Measurements from ENCODE around the gene GCDH.

GCDH gene

DNA sequence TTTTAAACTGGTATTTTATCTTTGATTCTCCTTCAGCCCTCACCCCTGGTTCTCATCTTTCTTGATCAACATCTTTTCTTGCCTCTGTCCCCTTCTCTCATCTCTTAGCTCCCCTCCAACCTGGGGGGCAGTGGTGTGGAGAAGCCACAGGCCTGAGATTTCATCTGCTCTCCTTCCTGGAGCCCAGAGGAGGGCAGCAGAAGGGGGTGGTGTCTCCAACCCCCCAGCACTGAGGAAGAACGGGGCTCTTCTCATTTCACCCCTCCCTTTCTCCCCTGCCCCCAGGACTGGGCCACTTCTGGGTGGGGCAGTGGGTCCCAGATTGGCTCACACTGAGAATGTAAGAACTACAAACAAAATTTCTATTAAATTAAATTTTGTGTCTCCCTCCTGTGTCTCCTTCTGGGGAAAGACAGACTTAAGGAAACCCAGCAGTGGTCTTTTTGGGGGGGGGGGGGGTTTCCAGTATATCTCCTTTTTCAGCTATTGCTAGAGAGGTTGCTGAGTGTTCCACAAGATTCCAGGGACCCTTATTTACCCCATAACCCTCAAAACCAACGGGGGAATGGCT is 53.2 kb downstream of the GCDH start:
- TF ChIP-seq ZNF70 (CRISPR knock-in tag; IDR thresholded peaks at IDR 0.05) (no peak), ARNTL (CRISPR knock-in tag; IDR thresholded peaks at IDR 0.05; ENCODE audit: borderline replicate concordance, low read depth) (no peak), ZNF8 (CRISPR knock-in tag; IDR thresholded peaks at IDR 0.05) (no peak)
- no peak for ATAC-seq

DNA sequence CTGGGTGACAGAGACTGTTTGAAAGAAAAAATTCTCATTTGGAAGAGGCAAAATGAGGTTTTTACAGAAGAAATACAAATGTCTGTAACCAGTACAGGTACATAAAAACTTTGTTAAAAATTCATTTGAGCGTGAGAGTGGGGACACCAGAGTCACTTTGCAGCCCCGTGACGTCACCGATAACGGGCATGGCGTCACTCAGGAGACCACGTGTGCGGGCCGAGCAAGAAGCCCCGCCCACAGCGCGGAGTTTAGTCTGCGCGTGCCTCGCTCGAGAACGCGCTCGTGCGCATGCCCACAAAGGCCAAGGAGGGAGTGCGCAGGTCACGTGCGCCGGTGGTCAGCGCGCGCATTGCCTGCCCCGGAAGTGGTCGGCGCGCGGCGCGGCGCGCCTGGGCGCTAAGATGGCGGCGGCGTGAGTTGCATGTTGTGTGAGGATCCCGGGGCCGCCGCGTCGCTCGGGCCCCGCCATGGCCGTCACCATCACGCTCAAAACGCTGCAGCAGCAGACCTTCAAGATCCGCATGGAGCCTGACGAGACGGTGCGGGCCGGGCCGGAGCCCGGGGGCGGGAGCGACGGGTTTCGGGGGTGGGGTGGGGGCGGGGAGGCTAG is 54.6 kb downstream of the GCDH start, which contains the start of gene RAD23A:
Gene RAD23A (plus strand): TSS at position 384 of the 613 bp plus-strand sequence. CDS start 87 bp downstream, at position 471.
- TF ChIP-seq ARNTL (CRISPR knock-in tag; IDR thresholded peaks at IDR 0.05; ENCODE audit: borderline replicate concordance, low read depth) (0 out of 2 replicates have a peak, but pooled peaks have one; percentile 47), ZFP30 (CRISPR knock-in tag; IDR thresholded peaks at IDR 0.05) (no peak; the same call in 1 of the 2 replicates), ZC3H10 (CRISPR knock-in tag; IDR thresholded peaks at IDR 0.05) (peak; percentile 32; the same call in 1 of the 2 replicates), ZNF70 (CRISPR knock-in tag; IDR thresholded peaks at IDR 0.05) (peak; percentile 4; the same call in 1 of the 2 replicates), BACH2 (CRISPR knock-in tag; IDR thresholded peaks at IDR 0.05; ENCODE audit: borderline replicate concordance) (no peak), SNAI2 (CRISPR knock-in tag; IDR thresholded peaks at IDR 0.05) (no peak), ISL1 (CRISPR knock-in tag; IDR thresholded peaks at IDR 0.05) (no peak), OSR1 (CRISPR knock-in tag; IDR thresholded peaks at IDR 0.05) (no peak), ZNF8 (CRISPR knock-in tag; IDR thresholded peaks at IDR 0.05) (no peak), CSDC2 (CRISPR knock-in tag; IDR thresholded peaks at IDR 0.05) (no peak), RARB (CRISPR knock-in tag; IDR thresholded peaks at IDR 0.05) (no peak), ESRRG (CRISPR knock-in tag; IDR thresholded peaks at IDR 0.05) (no peak), ZFP3 (CRISPR knock-in tag; IDR thresholded peaks at IDR 0.05) (no peak), PPARA (CRISPR knock-in tag; IDR thresholded peaks at IDR 0.05; ENCODE audit: borderline replicate concordance) (no peak), ZNF565 (CRISPR knock-in tag; conservative IDR thresholded peaks at IDR 0.05; ENCODE audit: low read depth) (peak; percentile 76; the same call in 1 of the 2 replicates), TCF4 (CRISPR knock-in tag; IDR thresholded peaks at IDR 0.05; ENCODE audit: borderline replicate concordance) (0 out of 2 replicates have a peak, but pooled peaks have one; percentile 25), GLIS3 (CRISPR knock-in tag; IDR thresholded peaks at IDR 0.05) (peak; percentile 0), TOX (CRISPR knock-in tag; IDR thresholded peaks at IDR 0.05; ENCODE audit: borderline replicate concordance) (no peak)
- TF ChIP-seq, protein P1, sequence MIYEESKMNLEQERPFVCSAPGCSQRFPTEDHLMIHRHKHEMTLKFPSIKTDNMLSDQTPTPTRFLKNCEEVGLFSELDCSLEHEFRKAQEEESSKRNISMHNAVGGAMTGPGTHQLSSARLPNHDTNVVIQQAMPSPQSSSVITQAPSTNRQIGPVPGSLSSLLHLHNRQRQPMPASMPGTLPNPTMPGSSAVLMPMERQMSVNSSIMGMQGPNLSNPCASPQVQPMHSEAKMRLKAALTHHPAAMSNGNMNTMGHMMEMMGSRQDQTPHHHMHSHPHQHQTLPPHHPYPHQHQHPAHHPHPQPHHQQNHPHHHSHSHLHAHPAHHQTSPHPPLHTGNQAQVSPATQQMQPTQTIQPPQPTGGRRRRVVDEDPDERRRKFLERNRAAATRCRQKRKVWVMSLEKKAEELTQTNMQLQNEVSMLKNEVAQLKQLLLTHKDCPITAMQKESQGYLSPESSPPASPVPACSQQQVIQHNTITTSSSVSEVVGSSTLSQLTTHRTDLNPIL (CRISPR knock-in tag; IDR thresholded peaks at IDR 0.05; ENCODE audit: low read depth): peak; percentile 64; the same call in 1 of the 2 replicates
- TF ChIP-seq, protein P2, sequence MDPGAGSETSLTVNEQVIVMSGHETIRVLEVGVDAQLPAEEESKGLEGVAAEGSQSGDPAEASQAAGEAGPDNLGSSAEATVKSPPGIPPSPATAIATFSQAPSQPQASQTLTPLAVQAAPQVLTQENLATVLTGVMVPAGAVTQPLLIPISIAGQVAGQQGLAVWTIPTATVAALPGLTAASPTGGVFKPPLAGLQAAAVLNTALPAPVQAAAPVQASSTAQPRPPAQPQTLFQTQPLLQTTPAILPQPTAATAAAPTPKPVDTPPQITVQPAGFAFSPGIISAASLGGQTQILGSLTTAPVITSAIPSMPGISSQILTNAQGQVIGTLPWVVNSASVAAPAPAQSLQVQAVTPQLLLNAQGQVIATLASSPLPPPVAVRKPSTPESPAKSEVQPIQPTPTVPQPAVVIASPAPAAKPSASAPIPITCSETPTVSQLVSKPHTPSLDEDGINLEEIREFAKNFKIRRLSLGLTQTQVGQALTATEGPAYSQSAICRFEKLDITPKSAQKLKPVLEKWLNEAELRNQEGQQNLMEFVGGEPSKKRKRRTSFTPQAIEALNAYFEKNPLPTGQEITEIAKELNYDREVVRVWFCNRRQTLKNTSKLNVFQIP (CRISPR knock-in tag; IDR thresholded peaks at IDR 0.05; ENCODE audit: borderline replicate concordance, low read depth): no peak
- TF ChIP-seq, protein P3, sequence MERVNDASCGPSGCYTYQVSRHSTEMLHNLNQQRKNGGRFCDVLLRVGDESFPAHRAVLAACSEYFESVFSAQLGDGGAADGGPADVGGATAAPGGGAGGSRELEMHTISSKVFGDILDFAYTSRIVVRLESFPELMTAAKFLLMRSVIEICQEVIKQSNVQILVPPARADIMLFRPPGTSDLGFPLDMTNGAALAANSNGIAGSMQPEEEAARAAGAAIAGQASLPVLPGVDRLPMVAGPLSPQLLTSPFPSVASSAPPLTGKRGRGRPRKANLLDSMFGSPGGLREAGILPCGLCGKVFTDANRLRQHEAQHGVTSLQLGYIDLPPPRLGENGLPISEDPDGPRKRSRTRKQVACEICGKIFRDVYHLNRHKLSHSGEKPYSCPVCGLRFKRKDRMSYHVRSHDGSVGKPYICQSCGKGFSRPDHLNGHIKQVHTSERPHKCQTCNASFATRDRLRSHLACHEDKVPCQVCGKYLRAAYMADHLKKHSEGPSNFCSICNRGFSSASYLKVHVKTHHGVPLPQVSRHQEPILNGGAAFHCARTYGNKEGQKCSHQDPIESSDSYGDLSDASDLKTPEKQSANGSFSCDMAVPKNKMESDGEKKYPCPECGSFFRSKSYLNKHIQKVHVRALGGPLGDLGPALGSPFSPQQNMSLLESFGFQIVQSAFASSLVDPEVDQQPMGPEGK (CRISPR knock-in tag; IDR thresholded peaks at IDR 0.05; ENCODE audit: borderline replicate concordance): no peak
- TF ChIP-seq, protein P4, sequence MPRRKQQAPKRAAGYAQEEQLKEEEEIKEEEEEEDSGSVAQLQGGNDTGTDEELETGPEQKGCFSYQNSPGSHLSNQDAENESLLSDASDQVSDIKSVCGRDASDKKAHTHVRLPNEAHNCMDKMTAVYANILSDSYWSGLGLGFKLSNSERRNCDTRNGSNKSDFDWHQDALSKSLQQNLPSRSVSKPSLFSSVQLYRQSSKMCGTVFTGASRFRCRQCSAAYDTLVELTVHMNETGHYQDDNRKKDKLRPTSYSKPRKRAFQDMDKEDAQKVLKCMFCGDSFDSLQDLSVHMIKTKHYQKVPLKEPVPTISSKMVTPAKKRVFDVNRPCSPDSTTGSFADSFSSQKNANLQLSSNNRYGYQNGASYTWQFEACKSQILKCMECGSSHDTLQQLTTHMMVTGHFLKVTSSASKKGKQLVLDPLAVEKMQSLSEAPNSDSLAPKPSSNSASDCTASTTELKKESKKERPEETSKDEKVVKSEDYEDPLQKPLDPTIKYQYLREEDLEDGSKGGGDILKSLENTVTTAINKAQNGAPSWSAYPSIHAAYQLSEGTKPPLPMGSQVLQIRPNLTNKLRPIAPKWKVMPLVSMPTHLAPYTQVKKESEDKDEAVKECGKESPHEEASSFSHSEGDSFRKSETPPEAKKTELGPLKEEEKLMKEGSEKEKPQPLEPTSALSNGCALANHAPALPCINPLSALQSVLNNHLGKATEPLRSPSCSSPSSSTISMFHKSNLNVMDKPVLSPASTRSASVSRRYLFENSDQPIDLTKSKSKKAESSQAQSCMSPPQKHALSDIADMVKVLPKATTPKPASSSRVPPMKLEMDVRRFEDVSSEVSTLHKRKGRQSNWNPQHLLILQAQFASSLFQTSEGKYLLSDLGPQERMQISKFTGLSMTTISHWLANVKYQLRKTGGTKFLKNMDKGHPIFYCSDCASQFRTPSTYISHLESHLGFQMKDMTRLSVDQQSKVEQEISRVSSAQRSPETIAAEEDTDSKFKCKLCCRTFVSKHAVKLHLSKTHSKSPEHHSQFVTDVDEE (CRISPR knock-in tag; IDR thresholded peaks at IDR 0.05): peak; percentile 51; the same call in 1 of the 2 replicates
- TF ChIP-seq, protein P5, sequence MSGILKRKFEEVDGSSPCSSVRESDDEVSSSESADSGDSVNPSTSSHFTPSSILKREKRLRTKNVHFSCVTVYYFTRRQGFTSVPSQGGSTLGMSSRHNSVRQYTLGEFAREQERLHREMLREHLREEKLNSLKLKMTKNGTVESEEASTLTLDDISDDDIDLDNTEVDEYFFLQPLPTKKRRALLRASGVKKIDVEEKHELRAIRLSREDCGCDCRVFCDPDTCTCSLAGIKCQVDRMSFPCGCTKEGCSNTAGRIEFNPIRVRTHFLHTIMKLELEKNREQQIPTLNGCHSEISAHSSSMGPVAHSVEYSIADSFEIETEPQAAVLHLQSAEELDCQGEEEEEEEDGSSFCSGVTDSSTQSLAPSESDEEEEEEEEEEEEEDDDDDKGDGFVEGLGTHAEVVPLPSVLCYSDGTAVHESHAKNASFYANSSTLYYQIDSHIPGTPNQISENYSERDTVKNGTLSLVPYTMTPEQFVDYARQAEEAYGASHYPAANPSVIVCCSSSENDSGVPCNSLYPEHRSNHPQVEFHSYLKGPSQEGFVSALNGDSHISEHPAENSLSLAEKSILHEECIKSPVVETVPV (CRISPR knock-in tag; IDR thresholded peaks at IDR 0.05): peak; percentile 65; the same call in 1 of the 2 replicates
- peak; percentile 90 for ATAC-seq
